Ovary (tissue), 9 donors: ENCODE data around the gene CTSK. TPM values are rescaled to one million over a fixed set of nuclear protein-coding genes. Genes with fewer than 3 reads are reported as not detected.

Experiments
- polyA plus RNA-seq, 2 donors: library from polyadenylated mRNA; stranded (reverse); fragments of 200-250 nt in 1 of 2; fragments of 350-450 nt in 1 of 2; fragmentation: Illumina TruSeq in 1 of 2; extraction: RNeasy Lipid Tissue Mini Kit (QIAGEN cat#74804) in 1 of 2; gene quantifications; one replicate each; pipeline ENCODE4 v1.2.3, GENCODE V29; 2013 to 2014
- small RNA-seq: library from RNA; depleted of rRNA; stranded (forward); fragments of <200 nt; gene quantifications from one replicate; pipeline ENCODE3, GENCODE V24; 2016
- total RNA-seq, 7 donors: library from RNA; depleted of rRNA in 2 of 7; stranded (reverse); fragments of >200 nt in 2 of 7; fragmentation: NEBNext Ultra II Directional in 3 of 7; extraction: Animal tissue kit (Norgen Biotek cat#: 25700) in 3 of 7; gene quantifications; one replicate each; pipeline versions ENCODE4 v1.1.0 to v1.2.4, GENCODE V29; 2016 to 2023
- donor health status: DM: no; HTN: no; CAD: no; lungs with moderate emphysema.
- donor health status: DM: no; HTN: no; CAD: no.
- donor health status: Bipolar disorder and iron deficiency.
- donor health status: DM: yes; HTN: yes; CAD: no.
- donor health status: DM: no; HTN: no; CAD: no.
- donor health status: DM: yes; HTN: yes; CAD: no.

CTSK gene
- total and polyA plus RNA-seq, 9 donors: 35.6 to 254 (median 80.3) TPM

Small RNA genes within 50 kb of the gene (small RNA-seq; reads per million reads assigned to genes)
- gene RNU6-1309P: not detected

Other genes starting within 250 kb of the CTSK start
- gene MCL1, start 228.7 kb downstream of the CTSK start, total RNA-seq: 100 to 1,000 TPM in 6 of 7 donors, 10 to 100 TPM in 1; 91.1 to 280 (median 145) TPM
- gene MCL1, start 228.7 kb downstream of the CTSK start, polyA plus RNA-seq: 100 to 1,000 TPM in 1 of 2 donors, 10 to 100 TPM in 1; 74.2 to 209 TPM
- 100 to 1,000 TPM; 134 to 196 (median 152) TPM for gene ENSA, start 178.6 kb downstream of the CTSK start, total RNA-seq
- 100 to 1,000 TPM; 111 to 193 TPM for gene ENSA, start 178.6 kb downstream of the CTSK start, polyA plus RNA-seq
- gene GOLPH3L, start 111.1 kb downstream of the CTSK start, total RNA-seq: 10 to 100 TPM; 20.0 to 43.2 (median 29.9) TPM
- 10 to 100 TPM; 22.6 to 46.2 TPM for gene GOLPH3L, start 111.1 kb downstream of the CTSK start, polyA plus RNA-seq
- gene HORMAD1, start 87.4 kb downstream of the CTSK start, total RNA-seq: not detected
- gene HORMAD1, start 87.4 kb downstream of the CTSK start, polyA plus RNA-seq: under 1 TPM in 1 of 2 donors, not detected in 1; 0.10 TPM
- 10 to 100 TPM in 6 of 7 donors, 1 to 10 TPM in 1; 8.7 to 80.9 (median 13.6) TPM for gene CTSS, start 42.5 kb downstream of the CTSK start, total RNA-seq
- gene CTSS, start 42.5 kb downstream of the CTSK start, polyA plus RNA-seq: 100 to 1,000 TPM in 1 of 2 donors, 1 to 10 TPM in 1; 9.6 to 131 TPM
- gene ARNT, start 68.3 kb upstream of the CTSK start, total RNA-seq: 10 to 100 TPM; 52.5 to 79.8 (median 60.5) TPM
- 10 to 100 TPM; 27.9 to 84.0 TPM for gene ARNT, start 68.3 kb upstream of the CTSK start, polyA plus RNA-seq
- gene CTXND2, start 78.9 kb upstream of the CTSK start, total RNA-seq: not detected
- gene CTXND2, start 78.9 kb upstream of the CTSK start, polyA plus RNA-seq: not detected
- 10 to 100 TPM; 21.9 to 49.4 (median 40.9) TPM for gene SETDB1, start 118.1 kb upstream of the CTSK start, total RNA-seq
- gene SETDB1, start 118.1 kb upstream of the CTSK start, polyA plus RNA-seq: 10 to 100 TPM; 24.0 to 46.2 TPM
- 100 to 1,000 TPM in 5 of 7 donors, 10 to 100 TPM in 2; 91.9 to 198 (median 156) TPM for gene CERS2, start 166.6 kb upstream of the CTSK start, total RNA-seq
- gene CERS2, start 166.6 kb upstream of the CTSK start, polyA plus RNA-seq: 100 to 1,000 TPM; 124 to 339 TPM
- 1 to 10 TPM in 3 of 7 donors, under 1 TPM in 4; 0.24 to 6.9 (median 0.79) TPM for gene ANXA9, start 174.0 kb upstream of the CTSK start, total RNA-seq
- gene ANXA9, start 174.0 kb upstream of the CTSK start, polyA plus RNA-seq: 1 to 10 TPM in 1 of 2 donors, under 1 TPM in 1; 0.44 to 1.2 TPM
- 10 to 100 TPM; 17.1 to 35.6 (median 26.9) TPM for gene MINDY1, start 198.6 kb upstream of the CTSK start, total RNA-seq
- 10 to 100 TPM; 22.1 to 33.0 TPM for gene MINDY1, start 198.6 kb upstream of the CTSK start, polyA plus RNA-seq
- 10 to 100 TPM; 19.1 to 27.2 (median 22.9) TPM for gene PRUNE1, start 200.2 kb upstream of the CTSK start, total RNA-seq
- gene PRUNE1, start 200.2 kb upstream of the CTSK start, polyA plus RNA-seq: 10 to 100 TPM; 17.2 to 30.7 TPM
- gene BNIPL, start 228.3 kb upstream of the CTSK start, total RNA-seq: 10 to 100 TPM in 1 of 7 donors, 1 to 10 TPM in 1, under 1 TPM in 5; 0.17 to 10.6 (median 0.60) TPM
- under 1 TPM; 0.13 to 0.32 TPM for gene BNIPL, start 228.3 kb upstream of the CTSK start, polyA plus RNA-seq
- gene C1orf56, start 239.5 kb upstream of the CTSK start, total RNA-seq: 1 to 10 TPM; 3.9 to 9.1 (median 7.3) TPM
- 1 to 10 TPM; 2.6 to 6.6 TPM for gene C1orf56, start 239.5 kb upstream of the CTSK start, polyA plus RNA-seq